Smooth muscle cell of the umbilical artery (primary cell): ENCODE measurements around the gene ANO10. TPM values are rescaled to one million over a fixed set of nuclear protein-coding genes. Genes with fewer than 3 reads are reported as not detected.

Source experiments
- total RNA-seq: library from RNA; depleted of rRNA; stranded (reverse); fragments of >200 nt; gene quantifications from 2 replicates; pipeline ENCODE4 v1.2.3, GENCODE V29; 2014

Gene ANO10
- total RNA-seq: 45.7 and 57.1 TPM in 2 replicates

GRCh38 chr3:43621656-43622432, at the start of gene ANO10:
Gene ANO10, minus strand, starts transcription at chr3:43622011. Its CDS starts 16,159 bp downstream, at chr3:43605852.

Other genes starting within 250 kb of the ANO10 start
- 23.2 and 23.3 TPM in 2 replicates for gene ABHD5, start 68.9 kb upstream of the ANO10 start, total RNA-seq